ENCODE data around the gene SOWAHA. TPM values are rescaled to one million over a fixed set of nuclear protein-coding genes. Genes with fewer than 3 reads are reported as not detected.

SOWAHA gene
- total RNA-seq = 3.1 TPM

DNA sequence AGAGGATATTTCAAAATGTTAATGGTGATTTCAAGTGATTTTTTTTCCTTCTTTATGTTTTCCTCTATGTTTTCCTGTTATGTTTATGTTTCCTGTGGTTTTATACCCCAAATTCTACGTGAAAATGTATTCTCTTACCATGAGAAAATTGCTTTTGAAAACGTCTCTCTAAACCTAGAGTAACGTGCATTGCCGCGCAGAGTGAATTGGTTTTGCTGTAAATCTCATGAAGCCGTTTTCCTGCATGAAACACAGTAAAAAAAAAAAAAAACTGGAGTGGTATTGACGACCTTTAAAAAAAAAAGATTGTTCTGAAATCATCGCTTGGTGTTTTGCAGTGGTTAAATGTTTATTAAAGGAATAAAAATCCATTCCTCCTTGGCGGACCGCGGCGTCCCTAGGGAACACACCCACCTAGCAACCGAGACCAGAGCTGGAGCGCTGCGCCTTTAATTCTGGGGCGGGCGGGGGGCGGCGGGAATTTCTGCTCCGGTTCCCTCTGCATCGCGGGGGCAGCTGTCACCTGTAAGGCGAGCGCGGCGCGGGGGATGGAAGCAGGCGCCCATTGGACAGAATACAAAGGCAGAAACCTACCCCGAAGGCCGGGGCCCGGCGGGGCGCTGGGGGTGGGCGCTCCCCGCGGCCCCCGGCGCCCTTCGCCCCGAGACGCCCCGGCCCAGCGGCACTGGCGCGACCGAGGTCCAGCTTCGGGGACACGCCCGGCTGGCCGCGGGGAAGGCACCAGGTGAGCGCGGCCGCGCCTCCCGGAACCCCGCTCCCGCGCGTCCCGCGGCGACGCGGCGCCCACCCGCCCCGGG, at the start of gene SOWAHA:
TSS of gene SOWAHA (plus strand) at position 522 of the 818 bp plus-strand sequence. CDS start 320 bp downstream, outside the sequence.

DNA sequence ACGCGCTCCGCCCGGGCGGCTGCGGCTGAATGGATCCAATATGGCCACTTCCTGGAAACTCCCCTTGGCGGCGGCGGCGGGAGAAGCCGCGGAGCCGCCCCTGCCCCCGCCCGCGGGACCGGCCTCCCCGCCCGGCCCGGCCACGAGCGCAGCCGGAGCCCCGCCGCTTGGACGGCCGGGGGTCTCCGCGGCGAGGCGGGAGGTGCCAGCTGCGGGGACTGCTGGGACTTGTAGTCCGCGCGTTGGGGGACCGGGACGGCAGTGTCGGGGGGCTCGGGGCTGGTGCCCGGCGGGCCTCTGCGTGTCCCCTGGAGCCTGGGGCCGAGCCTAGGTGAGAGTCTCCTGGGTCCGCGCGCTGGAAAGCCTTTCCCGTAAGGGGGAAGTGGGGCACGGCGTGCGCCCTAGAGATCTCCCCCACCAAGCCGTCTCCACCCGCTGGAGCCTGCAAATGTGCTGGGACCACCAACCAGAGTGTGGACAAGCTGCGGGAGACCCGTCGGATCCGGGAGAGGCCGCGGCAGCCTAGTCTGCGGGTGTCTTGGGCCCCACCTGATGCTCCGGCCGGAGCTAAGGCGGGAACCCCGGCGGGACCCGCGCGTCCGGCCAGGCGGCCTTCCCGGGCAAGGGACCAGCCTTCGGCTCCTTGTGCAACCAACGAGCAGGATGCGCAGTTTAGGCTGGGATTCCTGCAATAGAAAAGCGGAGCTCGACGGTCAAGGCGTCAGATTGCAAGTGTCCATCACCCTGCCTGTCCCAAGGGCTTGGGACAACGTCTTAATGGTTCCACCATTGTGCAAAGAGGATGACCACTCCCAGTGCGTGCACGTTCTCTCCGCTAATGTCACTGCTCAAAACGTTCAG, 35.7 kb upstream of the SOWAHA start, which contains the start of gene SEPTIN8:
TSS of gene SEPTIN8 (minus strand) at position 31 of the 861 bp plus-strand sequence. CDS start 102 bp downstream, outside the sequence.

DNA sequence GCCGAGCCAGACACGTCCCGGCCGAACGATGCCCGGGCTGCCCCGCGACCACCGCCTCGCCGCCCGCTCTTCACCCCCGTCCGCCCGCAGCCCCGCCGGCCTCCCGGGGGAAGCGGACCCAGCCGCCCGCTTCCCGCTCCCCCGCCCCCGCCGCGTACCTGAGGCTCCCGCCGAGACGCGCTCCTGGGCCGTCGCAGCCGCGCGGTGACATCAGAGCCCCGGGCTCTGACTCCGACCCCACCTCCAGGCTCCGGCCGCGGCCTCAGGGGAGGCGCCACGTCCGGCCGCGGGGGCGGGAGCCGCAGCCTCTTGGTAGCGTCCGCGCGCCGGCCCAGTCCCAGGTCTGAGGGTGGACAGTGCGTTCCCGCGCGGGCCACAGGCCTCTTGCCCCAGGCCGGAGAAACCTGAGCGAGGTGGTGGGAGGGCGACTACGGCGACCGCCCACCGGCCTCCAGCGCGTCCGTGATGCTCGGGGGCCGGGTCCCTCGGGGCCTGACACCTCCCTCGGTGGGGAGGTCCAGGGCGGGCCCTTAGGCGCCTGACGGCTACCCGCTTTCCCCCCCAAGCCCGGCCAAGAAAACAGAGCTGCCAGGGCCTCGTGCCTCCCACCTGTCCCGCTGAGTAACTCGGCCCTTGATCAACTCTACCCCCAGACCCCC, 17.5 kb downstream of the SOWAHA start, which contains the start of gene SHROOM1:
TSS of gene SHROOM1 (minus strand) at position 212 of the 659 bp plus-strand sequence. CDS start 4,507 bp downstream, outside the sequence.

Small RNAs within 50 kb of the gene (small RNA-seq; reads per million reads assigned to genes)
- not detected for gene RNA5SP192 (ENCODE audit: low replicate concordance)

Other genes with a start within 250 kb of the SOWAHA start
- gene IL13, start 155.1 kb upstream of the SOWAHA start, total RNA-seq = not detected
- gene IL4, start 139.3 kb upstream of the SOWAHA start, total RNA-seq = not detected
- gene KIF3A, start 75.8 kb upstream of the SOWAHA start, total RNA-seq = 98.9 TPM
- gene CCNI2, start 65.9 kb upstream of the SOWAHA start, total RNA-seq = 0.94 TPM
- gene SEPTIN8, start 36.1 kb upstream of the SOWAHA start, total RNA-seq = 45.1 TPM
- gene SHROOM1, start 17.3 kb downstream of the SOWAHA start, total RNA-seq = 0.94 TPM
- 0.94 TPM for gene GDF9, start 53.2 kb downstream of the SOWAHA start, total RNA-seq
- 93.9 TPM for gene UQCRQ, start 53.3 kb downstream of the SOWAHA start, total RNA-seq
- 4.7 TPM for gene LEAP2, start 60.4 kb downstream of the SOWAHA start, total RNA-seq
- gene AFF4, start 150.3 kb downstream of the SOWAHA start, total RNA-seq = 118 TPM
- 16.3 TPM for gene ZCCHC10, start 213.2 kb downstream of the SOWAHA start, total RNA-seq
- gene HSPA4, start 238.7 kb downstream of the SOWAHA start, total RNA-seq = 109 TPM

Data from parietal lobe (tissue), 2 donors.